ENCODE measurements around the gene ABCG1. TPM values are rescaled to one million over a fixed set of nuclear protein-coding genes. Genes with fewer than 3 reads are reported as not detected.

The ABCG1 gene
- total RNA-seq, 1 donor from 2014 or later: not detected

- H3K4me3 ChIP-seq (ENCODE audit: low read depth, low read length): no peak overlapping the region
- DNase-seq (ENCODE audit: low read depth): no peak
Observed at GRCh38 chr21:42271065-42271464, 52.1 kb downstream of the ABCG1 start.

GRCh38 chr21:42272109-42272962, 53.4 kb downstream of the ABCG1 start:
- no peak for DNase-seq (ENCODE audit: low read depth)
- TF ChIP-seq CTCF (conservative IDR thresholded peaks at IDR 0.05; ENCODE audit: low read depth, low read length): no peak
- H3K4me3 ChIP-seq (ENCODE audit: low read depth, low read length): no peak overlapping the region

More at GRCh38 chr21:42271065-42271464, 52.1 kb downstream of the ABCG1 start:
- TF ChIP-seq CTCF (conservative IDR thresholded peaks at IDR 0.05; ENCODE audit: low read depth, low read length): no peak

- no peak for DNase-seq (ENCODE audit: low read depth)
- no peak for TF ChIP-seq CTCF (conservative IDR thresholded peaks at IDR 0.05; ENCODE audit: low read depth, low read length)
- H3K4me3 ChIP-seq (ENCODE audit: low read depth, low read length): no peak overlapping the region
Observed at GRCh38 chr21:42272984-42273600, 54.2 kb downstream of the ABCG1 start.

GRCh38 chr21:42276076-42276475, 57.1 kb downstream of the ABCG1 start:
- no peak overlapping the region for H3K4me3 ChIP-seq (ENCODE audit: low read depth, low read length)
- TF ChIP-seq CTCF (conservative IDR thresholded peaks at IDR 0.05; ENCODE audit: low read depth, low read length): no peak
- no peak for DNase-seq (ENCODE audit: low read depth)

- no peak overlapping the region for H3K4me3 ChIP-seq (ENCODE audit: low read depth, low read length)
- DNase-seq (ENCODE audit: low read depth): no peak
- TF ChIP-seq CTCF (conservative IDR thresholded peaks at IDR 0.05; ENCODE audit: low read depth, low read length): no peak
Observed at GRCh38 chr21:42276526-42277154, 57.7 kb downstream of the ABCG1 start.

GRCh38 chr21:42277593-42277992, 58.7 kb downstream of the ABCG1 start:
- no peak for TF ChIP-seq CTCF (conservative IDR thresholded peaks at IDR 0.05; ENCODE audit: low read depth, low read length)
- no peak overlapping the region for H3K4me3 ChIP-seq (ENCODE audit: low read depth, low read length)
- DNase-seq (ENCODE audit: low read depth): no peak

All from epithelial cell of proximal tubule (primary cell).